ENCODE measurements around the gene MEGF11.
"Not testable (repeated sequence)": the region's sequence is repeated elsewhere in the genome, so short reads cannot be mapped to it uniquely, and the experiment has no call there.

The MEGF11 gene

GRCh38 chr15:65870889-65871533 is 382.5 kb downstream of the MEGF11 start:
- Histone ChIP-seq H3K4me3 (ENCODE audit: extremely low read depth, insufficient read depth, low read length, poor library complexity, severe bottlenecking) (peak overlapping the region; percentile 87), H3K36me3 (ENCODE audit: control insufficient read depth, insufficient read depth, low read length) (peaks cover 23% of the 10 kb centered on the region), H3K9me3 (ENCODE audit: control insufficient read depth, low read length) (no peaks in the 10 kb centered on the region), H3K27ac (ENCODE audit: low read depth, low read length, severe bottlenecking) (peak overlapping the region; percentile 90), H3K4me1 (ENCODE audit: control insufficient read depth, insufficient read depth, low read length, poor library complexity, severe bottlenecking) (no peaks in the 10 kb centered on the region)
- 57 to 100% methylated on average over 1 to 2 of the region's 2 CpGs for WGBS, 2 experiments (ENCODE audit: insufficient coverage in 2 of 2)

GRCh38 chr15:65869954-65870871 is 383.3 kb downstream of the MEGF11 start:
- H3K4me1 ChIP-seq (ENCODE audit: control insufficient read depth, insufficient read depth, low read length, poor library complexity, severe bottlenecking), result no peaks in the 10 kb centered on the region
- WGBS, 2 experiments (ENCODE audit: insufficient coverage in 2 of 2), result 1% methylated on average over 26 to 31 of the region's 43 CpGs
- H3K4me3 ChIP-seq (ENCODE audit: extremely low read depth, insufficient read depth, low read length, poor library complexity, severe bottlenecking), result peak overlapping the region; percentile 87
- peaks cover 17% of the 10 kb centered on the region for H3K36me3 ChIP-seq (ENCODE audit: control insufficient read depth, insufficient read depth, low read length)
- peak overlapping the region; percentile 90 for H3K27ac ChIP-seq (ENCODE audit: low read depth, low read length, severe bottlenecking)
- H3K9me3 ChIP-seq (ENCODE audit: control insufficient read depth, low read length), result no peaks in the 10 kb centered on the region

GRCh38 chr15:65869126-65869953 is 384.2 kb downstream of the MEGF11 start, which contains the start of gene RAB11A:
Gene RAB11A (plus strand): TSS chr15:65869491. CDS start chr15:65869586, 95 bp downstream.
- Histone ChIP-seq H3K36me3 (ENCODE audit: control insufficient read depth, insufficient read depth, low read length) (peaks cover 9% of the 10 kb centered on the region), H3K27ac (ENCODE audit: low read depth, low read length, severe bottlenecking) (peak within 1 kb of the TSS; percentile 90), H3K4me3 (ENCODE audit: extremely low read depth, insufficient read depth, low read length, poor library complexity, severe bottlenecking) (peak within 1 kb of the TSS; percentile 87), H3K4me1 (ENCODE audit: control insufficient read depth, insufficient read depth, low read length, poor library complexity, severe bottlenecking) (no peaks in the 10 kb centered on the region), H3K9me3 (ENCODE audit: control insufficient read depth, low read length) (no peaks in the 10 kb centered on the region)
- whole genome bisulfite sequencing, 2 experiments (ENCODE audit: insufficient coverage in 2 of 2), result 1% methylated on average over 57 to 59 of the region's 62 CpGs

DNA sequence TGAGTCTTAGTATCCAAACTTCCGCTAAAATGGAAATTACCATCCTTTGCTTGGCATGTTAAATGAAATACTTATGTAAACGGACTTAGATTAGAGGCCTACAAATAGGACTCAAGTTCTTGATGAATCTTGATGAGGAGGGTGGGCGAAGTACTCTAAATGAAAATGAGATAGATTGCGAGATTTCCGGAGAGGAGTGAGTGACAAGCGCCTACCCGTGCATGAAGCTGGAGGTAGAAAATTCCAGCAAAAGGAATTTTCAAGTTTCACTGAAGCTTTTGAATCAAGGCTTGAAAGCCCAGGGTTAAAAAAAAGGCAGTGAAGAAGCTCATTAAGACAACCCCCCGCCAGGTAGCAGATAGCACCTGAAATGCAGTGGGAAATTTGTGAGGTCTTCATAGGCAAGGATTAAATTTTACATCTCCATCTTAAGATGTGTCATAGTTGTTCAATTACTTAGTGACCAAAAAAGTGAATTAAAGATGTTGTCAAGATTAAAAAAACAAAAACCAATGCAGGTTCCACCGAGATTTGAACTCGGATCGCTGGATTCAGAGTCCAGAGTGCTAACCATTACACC is 384.9 kb downstream of the MEGF11 start:
- WGBS, 2 experiments (ENCODE audit: insufficient coverage in 2 of 2), result 58 to 62% methylated on average over 9 to 10 of the region's 11 CpGs
- H3K4me3 ChIP-seq (ENCODE audit: extremely low read depth, insufficient read depth, low read length, poor library complexity, severe bottlenecking), result peak overlapping the region; percentile 87
- no peaks in the 10 kb centered on the region for H3K4me1 ChIP-seq (ENCODE audit: control insufficient read depth, insufficient read depth, low read length, poor library complexity, severe bottlenecking)
- no peaks in the 10 kb centered on the region for H3K9me3 ChIP-seq (ENCODE audit: control insufficient read depth, low read length)
- peak overlapping the region; percentile 90 for H3K27ac ChIP-seq (ENCODE audit: low read depth, low read length, severe bottlenecking)
- peaks cover 5% of the 10 kb centered on the region for H3K36me3 ChIP-seq (ENCODE audit: control insufficient read depth, insufficient read depth, low read length)

DNA sequence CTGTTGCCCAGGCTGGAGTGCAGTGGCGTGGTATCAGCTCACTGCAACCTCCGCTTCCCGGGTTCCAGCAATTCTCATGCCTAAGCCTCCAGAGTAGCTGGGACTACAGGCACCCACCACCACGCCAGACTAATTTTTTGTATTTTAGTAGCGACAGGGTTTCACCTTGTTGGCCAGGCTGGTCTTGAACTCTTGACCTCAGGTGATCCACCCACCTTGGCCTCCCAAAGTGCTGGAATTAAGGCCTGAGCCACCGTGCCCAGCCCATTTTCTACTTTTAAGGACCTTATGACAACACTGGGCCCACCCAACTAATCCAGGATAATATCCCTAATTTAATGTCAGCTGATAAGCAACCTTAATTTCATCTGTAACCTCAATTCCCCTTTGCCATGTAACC is 385.6 kb downstream of the MEGF11 start:
- 91 to 95% methylated on average over 6 of the region's 6 CpGs for WGBS, 2 experiments (ENCODE audit: insufficient coverage in 2 of 2)
- H3K4me3 ChIP-seq (ENCODE audit: extremely low read depth, insufficient read depth, low read length, poor library complexity, severe bottlenecking); H3K27ac ChIP-seq (ENCODE audit: low read depth, low read length, severe bottlenecking); H3K4me1 ChIP-seq (ENCODE audit: control insufficient read depth, insufficient read depth, low read length, poor library complexity, severe bottlenecking); H3K9me3 ChIP-seq (ENCODE audit: control insufficient read depth, low read length); H3K36me3 ChIP-seq (ENCODE audit: control insufficient read depth, insufficient read depth, low read length): not testable (repeated sequence)

- 100% methylated on average over 2 of the region's 3 CpGs; no CpG with 5 or more reads in 1 of the 2 experiments for WGBS, 2 experiments (ENCODE audit: insufficient coverage in 2 of 2)
- no peaks in the 10 kb centered on the region for H3K9me3 ChIP-seq (ENCODE audit: control insufficient read depth, low read length)
- H3K27ac ChIP-seq (ENCODE audit: low read depth, low read length, severe bottlenecking), result no peak overlapping the region
- H3K4me1 ChIP-seq (ENCODE audit: control insufficient read depth, insufficient read depth, low read length, poor library complexity, severe bottlenecking), result no peaks in the 10 kb centered on the region
- no peak overlapping the region for H3K4me3 ChIP-seq (ENCODE audit: extremely low read depth, insufficient read depth, low read length, poor library complexity, severe bottlenecking)
- peaks cover 4% of the 10 kb centered on the region for H3K36me3 ChIP-seq (ENCODE audit: control insufficient read depth, insufficient read depth, low read length)
Measured at GRCh38 chr15:65867244-65867643, 386.3 kb downstream of the MEGF11 start.

DNA sequence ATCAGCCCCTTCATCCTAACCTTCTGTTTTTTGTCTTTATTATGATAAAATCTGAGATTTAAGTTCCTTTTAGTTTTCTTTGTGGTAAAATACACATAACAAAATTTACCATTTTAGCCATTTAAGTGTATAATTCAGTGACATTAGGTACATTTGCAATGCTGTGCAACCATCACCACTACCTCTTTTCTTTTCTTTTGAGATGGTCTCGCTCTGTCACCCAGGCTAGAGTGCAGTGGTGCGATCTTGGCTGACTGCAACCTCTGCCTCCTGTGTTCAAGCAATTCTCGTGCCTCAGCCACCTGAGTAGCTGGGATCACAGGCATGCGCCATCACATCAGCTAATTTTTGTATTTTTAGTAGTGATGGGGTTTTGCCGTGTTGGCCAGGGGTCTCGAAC is 390.4 kb downstream of the MEGF11 start:
- Histone ChIP-seq H3K36me3 (ENCODE audit: control insufficient read depth, insufficient read depth, low read length) (no peaks in the 10 kb centered on the region), H3K4me1 (ENCODE audit: control insufficient read depth, insufficient read depth, low read length, poor library complexity, severe bottlenecking) (no peaks in the 10 kb centered on the region), H3K27ac (ENCODE audit: low read depth, low read length, severe bottlenecking) (no peak overlapping the region), H3K9me3 (ENCODE audit: control insufficient read depth, low read length) (no peaks in the 10 kb centered on the region), H3K4me3 (ENCODE audit: extremely low read depth, insufficient read depth, low read length, poor library complexity, severe bottlenecking) (no peak overlapping the region)
- 76 to 100% methylated on average over 2 to 3 of the region's 6 CpGs for WGBS, 2 experiments (ENCODE audit: insufficient coverage in 2 of 2)

DNA sequence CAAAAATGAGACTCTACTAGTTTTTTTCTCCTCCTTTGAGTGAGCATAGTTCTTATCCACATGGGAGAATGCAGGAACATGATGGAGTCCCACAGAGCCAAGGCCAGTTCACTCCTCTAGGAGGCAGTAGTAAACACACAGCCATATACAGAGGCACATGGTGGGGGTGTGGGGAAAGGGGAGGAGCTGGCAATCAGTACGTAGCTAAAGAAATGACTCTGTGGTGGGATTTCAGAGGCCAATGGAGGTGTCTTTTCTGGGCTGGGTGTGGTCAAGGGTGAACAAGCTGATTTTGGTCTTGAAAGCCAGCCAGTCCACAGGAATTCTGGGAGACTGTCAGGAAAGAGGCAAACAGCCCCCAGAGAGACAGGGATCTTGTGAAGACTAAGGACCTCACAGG is 390.9 kb downstream of the MEGF11 start:
- 20 to 67% methylated on average over 1 of the region's 1 CpG for WGBS, 2 experiments (ENCODE audit: insufficient coverage in 2 of 2)

DNA sequence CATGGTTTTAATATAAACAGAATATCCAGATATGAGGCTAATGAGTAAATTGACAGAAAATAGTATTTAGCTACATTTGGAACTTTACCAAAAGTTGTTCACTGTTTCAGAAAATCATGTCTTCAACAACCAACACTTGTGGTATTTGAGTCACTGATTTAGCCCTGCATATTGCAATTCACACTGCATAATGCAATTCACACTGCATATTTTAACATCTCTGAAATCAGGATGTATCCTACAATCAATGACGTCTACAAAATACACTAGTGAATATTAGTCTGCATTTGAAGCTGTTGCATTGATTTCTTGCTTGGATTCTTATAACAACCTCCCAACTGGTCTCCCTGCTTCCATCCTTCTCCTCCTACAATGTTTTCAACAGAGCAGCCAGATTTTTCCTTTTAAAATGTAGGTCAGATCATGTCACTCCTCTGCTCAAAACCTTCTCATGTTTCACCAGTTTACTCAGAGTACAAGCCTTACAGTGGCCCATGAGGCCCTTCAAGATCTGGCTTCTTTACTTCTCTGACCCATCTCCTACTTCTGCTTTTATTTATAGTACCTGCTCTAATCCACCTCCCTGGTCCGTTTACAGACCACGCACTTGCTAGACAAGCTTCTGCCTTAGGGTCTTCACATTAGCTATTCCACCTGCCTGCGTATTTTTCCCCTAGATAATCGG is 395.7 kb downstream of the MEGF11 start:
- Histone ChIP-seq H3K9me3 (ENCODE audit: control insufficient read depth, low read length) (no peaks in the 10 kb centered on the region), H3K4me1 (ENCODE audit: control insufficient read depth, insufficient read depth, low read length, poor library complexity, severe bottlenecking) (no peaks in the 10 kb centered on the region), H3K27ac (ENCODE audit: low read depth, low read length, severe bottlenecking) (no peak overlapping the region), H3K36me3 (ENCODE audit: control insufficient read depth, insufficient read depth, low read length) (no peaks in the 10 kb centered on the region), H3K4me3 (ENCODE audit: extremely low read depth, insufficient read depth, low read length, poor library complexity, severe bottlenecking) (no peak overlapping the region)
- 80 to 85% methylated on average over 4 of the region's 5 CpGs for WGBS, 2 experiments (ENCODE audit: insufficient coverage in 2 of 2)

More for the DNA sequence above, 390.9 kb downstream of the MEGF11 start:
- H3K27ac ChIP-seq (ENCODE audit: low read depth, low read length, severe bottlenecking), result no peak overlapping the region
- no peaks in the 10 kb centered on the region for H3K36me3 ChIP-seq (ENCODE audit: control insufficient read depth, insufficient read depth, low read length)
- H3K9me3 ChIP-seq (ENCODE audit: control insufficient read depth, low read length), result no peaks in the 10 kb centered on the region
- no peak overlapping the region for H3K4me3 ChIP-seq (ENCODE audit: extremely low read depth, insufficient read depth, low read length, poor library complexity, severe bottlenecking)
- H3K4me1 ChIP-seq (ENCODE audit: control insufficient read depth, insufficient read depth, low read length, poor library complexity, severe bottlenecking), result no peaks in the 10 kb centered on the region

All from mesodermal cell (in vitro differentiated cells).